Superior temporal gyrus (tissue), 1 donor: ENCODE measurements around the gene GABRA5.
A peak's percentile ranks its signal among the peaks of the same experiment; 100 is the strongest.
"Not testable (repeated sequence)": the region's sequence is repeated elsewhere in the genome, so short reads cannot be mapped to it uniquely, and the experiment has no call there.

ENCODE experiments used
- DNase-seq: peaks from one replicate; pipeline ENCODE4 v3.0.0-alpha.2; 2016; ENCODE audit errors: extremely low spot score

The GABRA5 gene

GRCh38 chr15:26877831-26878230 is 11.0 kb downstream of the GABRA5 start:
- no peak for DNase-seq

- no peak for DNase-seq
These were observed 12.8 kb downstream of the GABRA5 start for GRCh38 chr15:26879706-26880105.

GRCh38 chr15:26882112-26882511 is 15.2 kb downstream of the GABRA5 start:
- DNase-seq = peak; percentile 49

GRCh38 chr15:26882616-26883365 is 15.9 kb downstream of the GABRA5 start:
- DNase-seq = no peak

- DNase-seq = no peak
These were observed 16.6 kb downstream of the GABRA5 start for GRCh38 chr15:26883466-26883865.

- DNase-seq = no peak
These were observed 19.7 kb downstream of the GABRA5 start for GRCh38 chr15:26886566-26886965.

- DNase-seq = peak; percentile 59
These were observed 21.2 kb downstream of the GABRA5 start for GRCh38 chr15:26887926-26888666.

GRCh38 chr15:26888761-26889160 is 21.9 kb downstream of the GABRA5 start:
- no peak for DNase-seq

- DNase-seq = peak; percentile 97
These were observed 22.5 kb downstream of the GABRA5 start for GRCh38 chr15:26889298-26889898.

GRCh38 chr15:26890451-26890850 is 23.6 kb downstream of the GABRA5 start:
- no peak for DNase-seq

- no peak for DNase-seq
These were observed 24.1 kb downstream of the GABRA5 start for GRCh38 chr15:26890988-26891387.

- DNase-seq = peak; percentile 95
These were observed 24.8 kb downstream of the GABRA5 start for GRCh38 chr15:26891448-26892181.

- no peak for DNase-seq
These were observed 25.3 kb downstream of the GABRA5 start for GRCh38 chr15:26892182-26892518.

- DNase-seq = no peak
These were observed 25.8 kb downstream of the GABRA5 start for GRCh38 chr15:26892678-26893077.

- no peak for DNase-seq
These were observed 26.6 kb downstream of the GABRA5 start for GRCh38 chr15:26893351-26894065.

- DNase-seq = no peak
These were observed 27.3 kb downstream of the GABRA5 start for GRCh38 chr15:26894181-26894580.

GRCh38 chr15:26895346-26895745 is 28.5 kb downstream of the GABRA5 start:
- DNase-seq = not testable (repeated sequence)

- no peak for DNase-seq
These were observed 32.8 kb downstream of the GABRA5 start for GRCh38 chr15:26899658-26900057.

GRCh38 chr15:26901041-26901440 is 34.2 kb downstream of the GABRA5 start:
- no peak for DNase-seq

- no peak for DNase-seq
These were observed 43.9 kb downstream of the GABRA5 start for GRCh38 chr15:26910715-26911114.

- DNase-seq = no peak
These were observed 54.6 kb downstream of the GABRA5 start for GRCh38 chr15:26921433-26921832.

GRCh38 chr15:26926081-26926480 is 59.2 kb downstream of the GABRA5 start:
- DNase-seq = no peak
